Coronary artery (tissue), 2 donors: ENCODE results near the gene AKIRIN2.
"Not testable (repeated sequence)": the region's sequence is repeated elsewhere in the genome, so short reads cannot be mapped to it uniquely, and the experiment has no call there.

Source experiments
- DNase-seq: peaks from one replicate; pipeline ENCODE4 v3.0.0-alpha.2; 2017; ENCODE audit warnings: low spot score
- H3K27ac ChIP-seq, 2 donors: fragments of 200-600 bp; sonication (generic); one replicate each; pipeline ENCODE4 v1.5.1; 2016 to 2019
- H3K4me3 ChIP-seq: fragments of 200-600 bp; sonication (generic); 2 replicates; pipeline ENCODE4 v1.5.1; 2016; ENCODE audit warnings: mild to moderate bottlenecking, moderate library complexity
- CTCF ChIP-seq: fragments of 200-600 bp; sonication (generic); IDR thresholded peaks from one replicate; pipeline ENCODE4 v1.5.1; 2019; ENCODE audit warnings: antibody characterized with exemption

Gene AKIRIN2

DNA sequence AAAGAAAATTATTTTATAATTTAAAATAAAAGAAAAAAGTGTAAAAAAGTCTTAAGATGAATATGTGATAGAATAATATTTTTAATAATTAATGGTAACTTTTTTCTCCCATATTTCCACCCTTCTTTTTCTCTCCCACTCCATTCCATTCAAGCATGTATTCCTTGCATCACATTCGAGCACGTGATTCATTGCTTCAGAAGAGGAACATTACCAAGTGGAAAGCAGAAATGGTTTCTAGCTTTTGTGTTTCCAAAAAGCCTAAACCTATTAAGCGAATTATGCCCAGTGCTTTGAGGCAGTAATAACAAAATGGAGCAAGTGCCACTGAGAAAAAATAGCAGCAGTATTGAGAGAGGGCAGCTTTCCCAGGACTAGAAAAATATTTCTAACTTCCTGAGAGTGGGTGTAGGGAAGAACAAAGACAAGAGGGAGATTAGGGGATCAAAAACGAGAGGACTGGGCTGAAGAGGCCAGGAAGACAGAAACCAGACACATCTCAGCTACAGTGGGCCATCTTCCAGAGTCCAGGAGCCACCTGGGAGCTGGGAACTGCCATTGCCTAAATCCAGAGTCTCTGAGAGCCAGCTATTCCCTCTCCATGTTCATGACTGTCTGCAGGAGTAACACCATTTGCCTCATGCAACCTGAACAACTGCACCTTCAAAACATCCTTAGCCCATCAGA lies 15.0 kb upstream of the AKIRIN2 start:
- Histone ChIP-seq H3K4me3 (no peak overlapping the region), H3K27ac (no peak overlapping the region)
- no peak for TF ChIP-seq CTCF
- DNase-seq = no peak

- no peak overlapping the region for H3K27ac ChIP-seq
- TF ChIP-seq CTCF = no peak
- no peak overlapping the region for H3K4me3 ChIP-seq
- DNase-seq = no peak
Measured at GRCh38 chr6:87714093-87714842, 12.2 kb upstream of the AKIRIN2 start.

GRCh38 chr6:87712713-87713112 lies 10.7 kb upstream of the AKIRIN2 start:
- not testable (repeated sequence) for H3K27ac ChIP-seq, DNase-seq

DNA sequence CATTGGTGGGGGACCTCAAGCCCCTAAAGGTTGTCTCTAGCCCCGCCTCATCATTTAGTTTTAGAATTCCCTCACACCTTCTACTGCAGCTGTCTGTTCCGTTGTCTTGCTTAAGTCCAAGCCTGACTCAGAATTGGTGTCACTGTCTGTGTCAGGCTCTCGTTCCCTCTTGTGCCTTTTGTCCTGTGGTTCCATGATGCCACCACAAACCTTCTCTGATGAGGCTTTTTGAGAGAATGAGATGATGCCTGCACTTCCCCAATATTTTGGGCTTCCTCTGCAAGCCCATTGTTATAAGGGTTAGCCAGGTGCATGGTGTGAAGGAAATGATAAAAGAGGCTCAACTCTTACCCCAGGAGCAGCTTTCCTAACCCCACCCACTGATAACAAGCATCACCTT lies 8.1 kb upstream of the AKIRIN2 start:
- no peak for TF ChIP-seq CTCF
- no peak for DNase-seq

More at GRCh38 chr6:87712713-87713112, 10.7 kb upstream of the AKIRIN2 start:
- H3K4me3 ChIP-seq = not testable (repeated sequence)

GRCh38 chr6:87708581-87709427 lies 6.8 kb upstream of the AKIRIN2 start:
- H3K4me3 ChIP-seq, DNase-seq, H3K27ac ChIP-seq: not testable (repeated sequence)

More for the DNA sequence above, 8.1 kb upstream of the AKIRIN2 start:
- Histone ChIP-seq H3K27ac (no peak overlapping the region), H3K4me3 (no peak overlapping the region)

DNA sequence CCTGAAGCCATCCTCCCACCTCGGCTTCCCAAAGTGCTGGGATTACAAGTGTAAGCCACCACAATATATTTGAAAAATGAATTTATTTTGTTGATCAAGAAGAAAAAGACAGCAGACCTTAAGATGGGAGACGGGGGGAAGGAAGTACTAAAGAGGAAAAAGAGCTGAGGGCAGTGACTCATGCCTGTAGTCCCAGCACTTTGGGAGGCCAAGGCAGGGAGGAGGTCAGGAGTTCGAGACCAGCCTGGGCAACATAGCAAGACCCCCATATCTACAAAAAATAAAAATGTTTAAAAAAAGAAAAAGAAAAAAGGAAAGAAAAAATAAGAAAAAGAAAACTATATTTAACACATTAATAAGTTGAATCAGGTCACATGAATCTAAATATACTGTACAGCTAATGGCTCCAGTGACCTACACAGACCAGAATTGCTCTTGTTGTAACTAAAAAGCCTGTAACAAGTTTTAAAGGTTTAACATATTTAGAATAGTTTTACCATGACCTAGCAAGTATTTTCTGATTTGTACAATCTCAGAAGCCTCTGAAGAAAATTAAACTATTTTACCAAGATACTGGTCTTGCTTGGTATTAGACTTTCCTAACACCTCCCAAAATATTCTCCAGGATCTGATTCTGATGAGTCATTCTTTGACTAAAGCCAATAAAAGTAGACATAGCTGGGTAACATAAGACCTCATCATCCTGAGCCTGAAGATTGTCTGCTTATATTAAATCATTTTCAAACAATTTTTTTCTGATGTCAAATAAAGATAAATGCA lies 4.3 kb upstream of the AKIRIN2 start:
- no peak overlapping the region for H3K27ac ChIP-seq
- no peak for TF ChIP-seq CTCF
- no peak overlapping the region for H3K4me3 ChIP-seq
- no peak for DNase-seq

GRCh38 chr6:87705070-87705691 lies 3.1 kb upstream of the AKIRIN2 start:
- TF ChIP-seq CTCF = no peak
- H3K27ac ChIP-seq = no peak overlapping the region
- DNase-seq = no peak
- H3K4me3 ChIP-seq = no peak overlapping the region

- H3K4me3 ChIP-seq = peak overlapping the region; percentile 87
- not testable (repeated sequence) for DNase-seq
- H3K27ac ChIP-seq = peak overlapping the region in 1 of 2 donors; percentile 85
Measured at GRCh38 chr6:87703039-87703438, 1.0 kb upstream of the AKIRIN2 start.
